Right ventricle myocardium inferior (tissue), 1 donor: Measurements from ENCODE around the gene WFDC5. TPM values are rescaled to one million over a fixed set of nuclear protein-coding genes. Genes with fewer than 3 reads are reported as not detected.
"Not testable (repeated sequence)": the region's sequence is repeated elsewhere in the genome, so short reads cannot be mapped to it uniquely, and the experiment has no call there.

Source experiments
- ATAC-seq: fragments of 200-7000 bp; cut with Tn5 transposase; one replicate; pipeline ENCODE4 v1.9.1; 2020; ENCODE audit warnings: mild to moderate bottlenecking, moderate library complexity
- DNase-seq: peaks from one replicate; pipeline ENCODE4 v3.0.0; 2021; ENCODE audit errors: missing footprints
- intact Hi-C: fragments of 100-400 bp; cut with DNase I; formaldehyde crosslinking; loops from one replicate; pipeline ENCODE4 v1.11.0; 2022
- total RNA-seq: library from RNA; stranded (reverse); fragmentation: NEBNext Ultra II Directional; extraction: Animal tissue kit (Norgen Biotek cat#: 25700); gene quantifications from one replicate; pipeline ENCODE4 v1.2.1, GENCODE V29; 2021
- donor health status: DM: no; HTN: yes; CAD: no; lungs with severe emphysema.

Gene WFDC5
- total RNA-seq, 1 donor from 2014 or later = not detected

DNA sequence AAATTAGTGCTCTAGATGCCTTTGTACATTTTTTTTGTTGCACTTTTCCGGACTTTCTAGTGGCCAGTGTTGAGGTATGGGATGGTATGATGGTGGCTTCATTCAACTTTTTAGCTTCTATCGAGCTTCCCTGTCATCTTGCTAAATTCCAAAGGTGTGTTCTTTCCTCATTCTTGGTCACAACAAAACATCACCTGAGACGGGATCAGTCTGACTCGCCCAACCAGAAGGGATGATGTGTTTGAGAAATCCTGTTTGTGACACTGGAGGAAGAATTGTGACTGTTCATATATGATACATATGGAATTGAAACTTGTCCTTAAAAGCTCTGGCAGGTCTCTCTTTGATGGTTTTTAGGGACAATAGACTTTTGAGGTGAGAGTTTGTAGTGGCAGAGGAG, 47.9 kb downstream of the WFDC5 start:
- DNase-seq = no peak
- intact Hi-C loops = no loop called here
- ATAC-seq = no peak

DNA sequence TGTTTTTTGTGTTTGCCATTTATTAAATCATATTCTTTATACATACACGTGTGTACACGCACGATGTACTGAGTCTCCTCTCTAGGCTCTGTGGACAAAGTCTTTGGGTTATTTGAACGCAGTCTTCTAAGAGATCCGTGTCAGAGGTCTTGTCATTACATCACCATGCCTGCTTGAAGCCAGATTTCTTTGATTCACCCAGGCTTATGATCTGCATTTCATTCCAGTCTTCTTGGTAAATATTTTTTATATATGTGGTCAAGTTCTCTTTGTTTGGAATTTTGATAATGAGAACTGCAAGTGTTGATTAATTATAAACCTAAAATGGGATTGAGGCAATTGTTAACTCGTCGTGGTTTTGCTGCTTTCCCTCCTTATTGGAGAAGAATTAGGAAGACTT, 48.6 kb downstream of the WFDC5 start:
- ATAC-seq (no peak), DNase-seq (no peak)
- intact Hi-C loops = no loop called here

DNA sequence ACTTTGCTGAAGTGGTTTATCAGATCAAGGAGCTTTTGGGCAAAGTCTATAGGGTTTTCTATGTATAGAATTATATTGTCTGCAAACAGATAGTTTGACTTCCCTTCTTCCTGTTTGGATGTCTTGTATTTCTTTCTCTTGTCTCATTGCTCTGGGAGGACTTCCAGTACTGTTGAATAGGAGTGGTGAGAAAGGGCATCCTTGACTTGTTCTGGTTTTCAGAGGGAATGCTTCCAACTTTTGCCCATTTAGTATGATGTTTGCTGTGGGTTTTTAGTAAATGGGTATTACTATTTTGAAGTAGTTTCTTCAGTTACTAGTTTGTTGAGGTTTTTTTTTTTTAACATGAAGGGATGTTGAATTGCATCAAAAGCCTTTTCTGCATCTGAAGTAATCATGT, 50.2 kb downstream of the WFDC5 start:
- DNase-seq = no peak
- intact Hi-C loops = no loop called here
- ATAC-seq = no peak

DNA sequence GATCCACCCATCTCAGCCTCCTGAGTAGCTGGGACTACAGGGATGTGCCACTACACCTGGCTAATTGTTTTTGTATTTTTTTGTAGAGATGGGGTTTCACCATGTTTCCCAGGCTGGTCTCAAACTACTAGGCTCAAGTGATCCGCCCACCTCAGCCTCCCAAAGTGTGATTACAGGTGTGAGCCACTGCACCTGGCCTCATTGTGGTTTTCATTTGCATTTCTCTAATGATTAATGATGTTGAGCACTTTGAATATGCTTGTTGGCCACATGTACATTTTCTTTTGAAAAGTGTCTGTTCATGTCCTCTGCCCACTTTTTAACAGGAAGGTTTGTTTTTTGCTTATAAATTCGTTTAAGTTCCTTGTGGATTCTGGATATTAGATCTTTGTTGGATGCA, 51.9 kb downstream of the WFDC5 start:
- DNase-seq, ATAC-seq, intact Hi-C loops: not testable (repeated sequence)

- ATAC-seq = no peak
- intact Hi-C loops = no loop called here
- no peak for DNase-seq
Observed at GRCh38 chr20:45061244-45061643, 53.7 kb downstream of the WFDC5 start.

- intact Hi-C loops = no loop called here
- ATAC-seq = no peak
- DNase-seq = no peak
Observed at GRCh38 chr20:45060294-45060693, 54.7 kb downstream of the WFDC5 start.

Other genes starting within 250 kb of the WFDC5 start
- gene YWHAB, start 229.5 kb downstream of the WFDC5 start, total RNA-seq = 110 TPM
- 2.3 TPM for gene PABPC1L, start 205.1 kb downstream of the WFDC5 start, total RNA-seq
- 10.3 TPM for gene TOMM34, start 154.8 kb downstream of the WFDC5 start, total RNA-seq
- gene STK4, start 148.7 kb downstream of the WFDC5 start, total RNA-seq = 10.3 TPM
- not detected for gene KCNS1, start 14.0 kb downstream of the WFDC5 start, total RNA-seq
- not detected for gene WFDC12, start 9.3 kb upstream of the WFDC5 start, total RNA-seq
- not detected for gene PI3, start 59.7 kb upstream of the WFDC5 start, total RNA-seq
- not detected for gene SEMG1, start 91.9 kb upstream of the WFDC5 start, total RNA-seq
- gene SEMG2, start 106.2 kb upstream of the WFDC5 start, total RNA-seq = not detected
- gene SLPI, start 139.4 kb upstream of the WFDC5 start, total RNA-seq = 5.7 TPM
- gene RBPJL, start 191.7 kb upstream of the WFDC5 start, total RNA-seq = not detected
- gene MATN4, start 193.1 kb upstream of the WFDC5 start, total RNA-seq = not detected
- 82.1 TPM for gene SDC4, start 233.2 kb upstream of the WFDC5 start, total RNA-seq
- 21.9 TPM for gene SYS1, start 248.0 kb upstream of the WFDC5 start, total RNA-seq